HEK293T (cell line): ENCODE results near the gene FXN.

Experiments used
- CTCF ChIA-PET: fragments of 350-600 bp; formaldehyde crosslinking; extraction: SDS; loops from one replicate; lab custom pipeline; 2021; ENCODE audit warnings: antibody characterized with exemption, inconsistent platforms; lab: Yijun Ruan, JAX
- POLR2A ChIA-PET: fragments of 350-600 bp; formaldehyde crosslinking; extraction: SDS; loops from one replicate; lab custom pipeline; 2020; ENCODE audit warnings: antibody characterized with exemption, inconsistent platforms; lab: Yijun Ruan, JAX
- DNase-seq: peaks from one replicate; pipeline ENCODE4 v3.0.0; 2012; ENCODE audit warnings: mixed read lengths; ENCODE audit errors: extremely low spot score
- ARNT ChIP-seq: fragments of 450-650 bp; IDR thresholded peaks from 2 replicates; pipeline ENCODE4 v1.6.1; 2017; ENCODE audit warnings: mild to moderate bottlenecking
- BHLHE40 ChIP-seq: fragments of 450-650 bp; IDR thresholded peaks from 2 replicates; pipeline ENCODE4 v1.6.1; 2016; ENCODE audit warnings: mild to moderate bottlenecking, moderate library complexity, borderline replicate concordance
- CTBP1 ChIP-seq: fragments of 450-650 bp; IDR thresholded peaks from 2 replicates; pipeline ENCODE4 v1.6.1; 2016; ENCODE audit warnings: borderline replicate concordance
- ELF4 ChIP-seq: fragments of 450-650 bp; IDR thresholded peaks from 2 replicates; pipeline ENCODE4 v1.6.1; 2017; ENCODE audit warnings: antibody characterized with exemption
- FOXA1 ChIP-seq: fragments of 450-650 bp; IDR thresholded peaks from 2 replicates; pipeline ENCODE4 v1.6.1; 2016; ENCODE audit warnings: mild to moderate bottlenecking
- FOXK2 ChIP-seq: fragments of 450-650 bp; IDR thresholded peaks from 2 replicates; pipeline ENCODE4 v1.6.1; 2016; ENCODE audit warnings: mild to moderate bottlenecking
- FOXM1 ChIP-seq: fragments of 450-650 bp; IDR thresholded peaks from 2 replicates; pipeline ENCODE4 v1.6.1; 2017; ENCODE audit warnings: mild to moderate bottlenecking, borderline replicate concordance
- LEF1 ChIP-seq: fragments of 450-650 bp; IDR thresholded peaks from 2 replicates; pipeline ENCODE4 v1.6.1; 2017; ENCODE audit warnings: mild to moderate bottlenecking, borderline replicate concordance
- NFRKB ChIP-seq: fragments of 450-650 bp; IDR thresholded peaks from 2 replicates; pipeline ENCODE4 v1.6.1; 2016; ENCODE audit warnings: mild to moderate bottlenecking, moderate library complexity
- PKNOX1 ChIP-seq: fragments of 450-650 bp; IDR thresholded peaks from 2 replicates; pipeline ENCODE4 v1.6.1; 2016
- SP1 ChIP-seq: fragments of 450-650 bp; IDR thresholded peaks from 2 replicates; pipeline ENCODE4 v1.6.1; 2017
- SUZ12 ChIP-seq: fragments of 450-650 bp; IDR thresholded peaks from 2 replicates; pipeline ENCODE4 v1.6.1; 2016; ENCODE audit warnings: mild to moderate bottlenecking
- ZNF384 ChIP-seq: fragments of 450-650 bp; IDR thresholded peaks from 2 replicates; pipeline ENCODE4 v1.6.1; 2016

The FXN gene

GRCh38 chr9:69141851-69142250, 106.3 kb downstream of the FXN start:
- TF ChIP-seq BHLHE40 = no peak
- ChIA-PET POLR2A (no interaction called here), CTCF (no interaction called here)
- DNase-seq = no peak

- DNase-seq = no peak
- no peak for TF ChIP-seq ELF4
- no peak for TF ChIP-seq FOXA1
- TF ChIP-seq PKNOX1 = no peak
- TF ChIP-seq CTBP1 = no peak
- TF ChIP-seq SP1 = no peak
- TF ChIP-seq FOXM1 = no peak
- no peak for TF ChIP-seq NFRKB
- ChIA-PET POLR2A (no interaction called here), CTCF (no interaction called here)
Observed at GRCh38 chr9:69143291-69143690, 107.7 kb downstream of the FXN start.

- no peak for DNase-seq
- ChIA-PET POLR2A (no interaction called here), CTCF (interaction anchor here (1.1 kb wide), 1 partner anchor 23 kb away, joined by 4 read pairs; no protein-coding TSS in a partner anchor)
- TF ChIP-seq FOXK2 = no peak
- TF ChIP-seq ARNT = no peak
- no peak for TF ChIP-seq SUZ12
- peak; percentile 33 for TF ChIP-seq PKNOX1
Observed at GRCh38 chr9:69145144-69145715, 109.7 kb downstream of the FXN start.

- DNase-seq = no peak
- TF ChIP-seq ELF4 = no peak
- TF ChIP-seq BHLHE40 = no peak
- ChIA-PET POLR2A (no interaction called here), CTCF (no interaction called here)
Observed at GRCh38 chr9:69147041-69147834, 111.7 kb downstream of the FXN start.

GRCh38 chr9:69149321-69149807, 113.8 kb downstream of the FXN start:
- POLR2A ChIA-PET = interaction anchor here (0.6 to 1.2 kb wide), 2 partner anchors 28 to 56 kb away, joined by 3 read pairs; no protein-coding TSS in a partner anchor
- no peak for TF ChIP-seq ARNT
- TF ChIP-seq LEF1 = no peak
- no peak for TF ChIP-seq NFRKB
- TF ChIP-seq PKNOX1 = no peak
- TF ChIP-seq SP1 = no peak
- TF ChIP-seq ZNF384 = no peak
- TF ChIP-seq FOXM1 = no peak
- CTCF ChIA-PET = no interaction called here
- no peak for DNase-seq
